Anterior cingulate cortex (tissue), 58 donors: Measurements from ENCODE around the gene SPATA31A1.
"Not testable (repeated sequence)": the region's sequence is repeated elsewhere in the genome, so short reads cannot be mapped to it uniquely, and the experiment has no call there.

Experiments used
- DNase-seq, 58 donors: peaks; one replicate each; lab custom pipeline; 2025; lab: John Stamatoyannopoulos, UW

The SPATA31A1 gene

GRCh38 chr9:39355369-39355768, at the start of gene SPATA31A1:
Gene SPATA31A1 (plus strand): TSS chr9:39355669. CDS start chr9:39355731, 62 bp downstream.
- DNase-seq: not testable (repeated sequence)

DNA sequence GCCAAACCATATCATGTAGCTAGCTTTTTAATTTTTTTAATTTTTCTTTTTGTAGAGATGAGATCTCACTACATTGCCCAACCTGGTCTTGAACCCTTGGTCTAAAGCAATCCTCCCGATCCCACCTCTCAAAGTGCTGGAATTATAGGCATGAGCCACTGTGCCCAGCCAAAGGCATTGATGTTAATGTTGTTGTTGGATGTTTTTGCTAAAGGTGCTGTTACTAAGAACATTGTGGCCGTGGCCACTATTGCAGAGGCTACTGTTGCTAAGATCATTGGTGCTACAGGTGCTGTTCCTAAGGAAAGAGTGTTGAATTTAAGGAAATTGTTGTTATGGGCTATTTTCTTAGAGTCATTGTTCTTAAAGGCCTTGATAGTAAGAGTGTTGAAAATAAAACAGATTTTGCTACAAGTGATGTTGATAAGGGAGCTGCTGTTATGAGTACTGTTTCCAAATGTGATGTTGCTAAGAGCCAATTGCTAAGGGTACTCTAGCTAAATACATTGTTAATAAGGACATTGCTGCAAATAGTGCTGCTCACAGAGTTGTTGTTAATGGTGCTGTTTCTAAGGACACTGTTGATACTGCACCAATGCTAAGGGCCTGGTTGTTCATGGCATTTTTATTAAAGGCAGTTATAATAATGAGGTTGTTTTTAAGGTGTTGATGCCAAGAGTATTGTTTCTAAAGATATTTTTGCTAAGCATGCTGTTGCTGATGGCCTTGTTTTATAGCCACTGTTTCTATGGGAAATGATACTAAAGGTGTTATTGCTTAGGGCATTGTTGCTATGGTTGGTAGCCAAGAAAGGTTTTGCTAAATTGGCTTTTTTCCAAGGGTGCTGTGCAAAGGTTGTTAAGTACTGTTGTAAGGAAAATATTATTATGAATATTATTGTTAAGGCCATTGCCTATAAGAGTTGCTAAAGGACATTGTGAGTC, 52.1 kb downstream of the SPATA31A1 start:
- not testable (repeated sequence) for DNase-seq

DNA sequence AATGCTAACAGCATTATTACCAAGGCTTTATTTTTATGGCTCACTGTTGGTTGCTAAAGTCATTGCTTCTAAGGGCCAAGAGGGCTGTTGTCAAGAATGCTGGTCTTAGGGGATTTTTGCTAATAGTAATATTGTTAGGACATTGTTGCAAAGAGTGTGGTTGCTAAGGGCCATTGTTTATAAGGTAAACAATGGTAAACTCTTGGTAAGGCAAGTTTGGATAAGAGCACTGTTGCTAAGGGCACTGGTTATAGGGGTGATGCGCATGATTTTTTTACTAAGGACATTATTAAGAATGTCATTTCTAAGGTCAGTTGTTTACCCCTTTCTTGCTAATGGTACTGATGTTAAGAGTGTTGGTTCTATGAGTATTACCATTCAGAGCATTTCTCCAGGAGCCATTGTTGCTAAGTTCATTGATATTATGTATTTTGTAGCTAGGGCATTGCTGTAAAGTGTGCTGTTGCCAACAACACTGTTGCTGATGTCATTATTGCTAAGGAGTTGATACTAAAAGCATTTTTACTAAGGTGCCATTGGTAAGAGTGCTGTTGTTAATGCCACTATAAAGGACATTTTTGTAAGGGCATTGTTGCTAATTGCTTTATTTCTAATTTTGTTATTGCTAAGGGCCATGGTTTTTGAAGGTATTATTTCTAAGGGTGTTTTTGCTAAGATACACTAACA, 55.9 kb downstream of the SPATA31A1 start:
- not testable (repeated sequence) for DNase-seq
